Endothelial cell of umbilical vein (primary cell): ENCODE results near the gene ESPNL. TPM values are rescaled to one million over a fixed set of nuclear protein-coding genes. Genes with fewer than 3 reads are reported as not detected.

Experiments used
- BruUV-seq: library from RNA; stranded (reverse); fragments of 400-500 nt; replicated peaks from 2 replicates; lab custom pipeline; 2021; lab: Mats Ljungman, UMichigan
- CTCF ChIA-PET: fragments of 300-600, 350-600 bp; sonication (Branson Sonifier 250); formaldehyde crosslinking; loops from one replicate; lab custom pipeline; 2021; ENCODE audit warnings: antibody characterized with exemption, inconsistent platforms; lab: Charles Lee
- POLR2A ChIA-PET: fragments of 300-600, 350-600 bp; sonication (Branson Sonifier 250); formaldehyde crosslinking; loops from one replicate; lab custom pipeline; 2021; ENCODE audit warnings: antibody characterized with exemption, inconsistent platforms; lab: Charles Lee
- DNase-seq: peaks from one replicate; pipeline ENCODE4 v3.0.0-alpha.2; 2011; ENCODE audit warnings: low read depth, low spot score
- FAIRE-seq: peaks from 2 replicates; lab custom pipeline; 2011; peaks lifted over from hg19 to GRCh38; lab: Jason Lieb, UNC
- H2AFZ ChIP-seq: 2 replicates; pipeline ENCODE4 v1.6.0; 2012; ENCODE audit warnings: low read depth, low read length, control low read depth, inconsistent platforms
- H3K27ac ChIP-seq: 2 replicates; pipeline ENCODE4 v1.5.1; 2011; ENCODE audit warnings: low read depth, mild to moderate bottlenecking, control low read depth, low read length, moderate library complexity; ENCODE audit not compliant: insufficient read depth
- H3K27me3 ChIP-seq, 2 experiments: 2 replicates each; pipeline versions ENCODE4 v1.6.0 to v1.6.1; 2011; ENCODE audit warnings: low read length in 2 of 2, mixed read lengths in 1 of 2; ENCODE audit not compliant: control insufficient read depth in 2 of 2, insufficient read depth in 2 of 2
- H3K36me3 ChIP-seq, 2 experiments: 2 replicates in 1 of 2; 3 replicates in 1 of 2; pipeline ENCODE4 v1.5.1; 2011; ENCODE audit warnings: low read length in 2 of 2, mild to moderate bottlenecking in 1 of 2, moderate library complexity in 1 of 2; ENCODE audit not compliant: control insufficient read depth in 2 of 2, insufficient read depth in 2 of 2; ENCODE audit errors: extremely low read depth in 1 of 2
- H3K4me1 ChIP-seq: 3 replicates; pipeline ENCODE4 v1.5.1; 2011; ENCODE audit warnings: mild to moderate bottlenecking, low read length; ENCODE audit not compliant: control insufficient read depth, insufficient read depth; ENCODE audit errors: extremely low read depth
- H3K4me2 ChIP-seq: 2 replicates; pipeline ENCODE4 v1.6.1; 2011; ENCODE audit warnings: low read length, control low read depth, mixed read lengths; ENCODE audit not compliant: insufficient read depth
- H3K4me3 ChIP-seq, 3 experiments: fragments of 200-600 bp in 1 of 3; sonication (generic), shearing (Covaris generic) in 1 of 3; replicated peaks in 1 of 3; 2 replicates each; pipeline ENCODE4 v1.5.1; 2011 to 2016; ENCODE audit warnings: control low read depth in 3 of 3, low read length in 3 of 3, mild to moderate bottlenecking in 2 of 3, inconsistent platforms in 1 of 3, low read depth in 1 of 3, moderate library complexity in 1 of 3; ENCODE audit not compliant: insufficient read depth in 1 of 3
- H3K79me2 ChIP-seq: 2 replicates; pipeline ENCODE4 v1.6.0; 2012; ENCODE audit warnings: low read length, inconsistent platforms; ENCODE audit not compliant: control insufficient read depth, insufficient read depth
- H3K9ac ChIP-seq: replicated peaks from 2 replicates; pipeline ENCODE3; 2011; ENCODE audit warnings: low read length, control low read depth; ENCODE audit not compliant: insufficient read depth; ENCODE audit errors: extremely low read depth
- H3K9me1 ChIP-seq: replicated peaks from 3 replicates; pipeline ENCODE4 v1.6.0; 2011; ENCODE audit warnings: mild to moderate bottlenecking, low read length; ENCODE audit not compliant: control insufficient read depth, insufficient read depth; ENCODE audit errors: extremely low read depth
- H3K9me3 ChIP-seq: replicated peaks from 2 replicates; pipeline ENCODE4 v1.5.1; 2012; ENCODE audit warnings: low read length, inconsistent platforms; ENCODE audit not compliant: control insufficient read depth, insufficient read depth
- H4K20me1 ChIP-seq: replicated peaks from 2 replicates; pipeline ENCODE3; 2011; ENCODE audit warnings: mild to moderate bottlenecking, low read length; ENCODE audit not compliant: control insufficient read depth, insufficient read depth; ENCODE audit errors: extremely low read depth
- CTCF ChIP-seq, 2 donors: IDR thresholded peaks; 1 replicate in 1 of 2; 2 replicates in 1 of 2; pipeline ENCODE4 v1.5.1; 2011; ENCODE audit warnings: low read length in 2 of 2, mild to moderate bottlenecking in 2 of 2, moderate library complexity in 2 of 2, control low read depth in 1 of 2, inconsistent platforms in 1 of 2, low read depth in 1 of 2; ENCODE audit not compliant: insufficient read depth in 1 of 2; ENCODE audit errors: extremely low read depth in 1 of 2
- EZH2 ChIP-seq: IDR thresholded peaks from 2 replicates; pipeline ENCODE4 v1.6.1; 2012; ENCODE audit warnings: borderline replicate concordance, low read depth, mild to moderate bottlenecking, moderate library complexity, low read length, inconsistent platforms; ENCODE audit not compliant: severe bottlenecking
- FOS ChIP-seq: IDR thresholded peaks from 2 replicates; pipeline ENCODE4 v1.6.1; 2011; ENCODE audit warnings: mild to moderate bottlenecking, low read length, moderate library complexity, borderline replicate concordance; ENCODE audit not compliant: insufficient read depth
- GATA2 ChIP-seq: IDR thresholded peaks from 2 replicates; pipeline ENCODE4 v1.7.0; 2011; ENCODE audit warnings: low read depth, mild to moderate bottlenecking, moderate library complexity, mixed read lengths, low read length; ENCODE audit not compliant: insufficient read length, insufficient read depth
- JUN ChIP-seq: IDR thresholded peaks from 2 replicates; pipeline ENCODE4 v1.6.1; 2011; ENCODE audit warnings: borderline replicate concordance, low read depth; ENCODE audit not compliant: insufficient read length, insufficient read depth
- MYC ChIP-seq: IDR thresholded peaks from one replicate; pipeline ENCODE4 v1.6.1; 2011; ENCODE audit warnings: mild to moderate bottlenecking, low read depth, low read length
- POLR2AphosphoS5 ChIP-seq: IDR thresholded peaks from 2 replicates; pipeline ENCODE4 v1.6.1; 2012; ENCODE audit warnings: low read depth, mild to moderate bottlenecking, control low read depth, low read length, moderate library complexity; ENCODE audit not compliant: insufficient read depth
- dilution Hi-C: fragments of 300-500 bp; cut with MboI; formaldehyde crosslinking; loops from one replicate; pipeline ENCODE4 v1.15.0; 2019; ENCODE audit warnings: low sequenced_read_pairs; ENCODE audit not compliant: extremely low pct_ligation_motif_present
- intact Hi-C: fragments of 100-400 bp; cut with micrococcal nuclease; formaldehyde crosslinking; loops from one replicate; pipeline ENCODE4 v1.10.0; 2022
- polyA plus RNA-seq, 4 experiments: library from polyadenylated mRNA; depleted of rRNA in 3 of 4; stranded (reverse) in 3 of 4; unstranded in 1 of 4; fragments of >200 nt; gene quantifications; 2 replicates each; pipeline versions ENCODE4 v1.2.1 to v1.2.3, GENCODE V29; 2011 to 2012; ENCODE audit warnings: missing spikeins in 1 of 4
- total RNA-seq: library from RNA; stranded (reverse); gene quantifications from 2 replicates; pipeline ENCODE4 v1.2.3, GENCODE V29; 2021

The ESPNL gene
- total and polyA plus RNA-seq, 2 donors (not counting 3 experiments of a cell fraction or from before 2014, with no cell fraction given), result not detected

- no peak overlapping the region for H3K4me3 ChIP-seq
- TF ChIP-seq GATA2 (no peak), FOS (no peak), EZH2 (no peak), POLR2AphosphoS5 (no peak), MYC (no peak), CTCF (IDR thresholded peaks at IDR 0.05; ENCODE audit: extremely low read depth in 1 of 2, insufficient read depth in 1 of 2, low read depth in 1 of 2, low read length in 2 of 2) (no peak), JUN (no peak)
- no peak overlapping the region for H3K4me2 ChIP-seq
- no peaks in the 10 kb centered on the region for H3K27me3 ChIP-seq
- no TSS peak for BruUV-seq
- no peak overlapping the region for H3K9ac ChIP-seq
- POLR2A ChIA-PET, result no interaction called here
- no peak overlapping the region for H2AFZ ChIP-seq
- H3K27ac ChIP-seq, result no peak overlapping the region
- no peaks in the 10 kb centered on the region for H3K4me1 ChIP-seq
- H3K9me3 ChIP-seq, result no peaks in the 10 kb centered on the region
- no peaks in the 10 kb centered on the region for H3K79me2 ChIP-seq
- FAIRE-seq (no peak), DNase-seq (no peak)
- no peaks in the 10 kb centered on the region for H3K9me1 ChIP-seq
- dilution Hi-C loops (no loop called here), intact Hi-C loops (no loop called here)
- peaks cover 16 to 46% of the 10 kb centered on the region in 2 experiments for H3K36me3 ChIP-seq
- H4K20me1 ChIP-seq, result no peaks in the 10 kb centered on the region
- CTCF ChIA-PET, result no interaction called here
These were observed 82.2 kb downstream of the ESPNL start for GRCh38 chr2:238182362-238182761.

Other genes starting within 250 kb of the ESPNL start
- gene RAMP1, start 240.7 kb upstream of the ESPNL start, total RNA-seq, result not detected in 2 replicates
- 0.18 TPM in 1 of 2 replicates, not detected in the other for gene RAMP1, start 240.7 kb upstream of the ESPNL start, polyA plus RNA-seq
- 42.3 and 47.4 TPM in 2 replicates for gene UBE2F, start 133.3 kb upstream of the ESPNL start, total RNA-seq
- gene UBE2F, start 133.3 kb upstream of the ESPNL start, polyA plus RNA-seq, result 31.6 and 45.6 TPM in 2 replicates
- gene SCLY, start 39.3 kb upstream of the ESPNL start, total RNA-seq, result 28.6 and 32.7 TPM in 2 replicates
- 22.6 and 24.5 TPM in 2 replicates for gene SCLY, start 39.3 kb upstream of the ESPNL start, polyA plus RNA-seq
- not detected in 2 replicates for gene KLHL30, start 38.3 kb downstream of the ESPNL start, total RNA-seq
- gene KLHL30, start 38.3 kb downstream of the ESPNL start, polyA plus RNA-seq, result not detected in 2 replicates
- gene ERFE, start 58.6 kb downstream of the ESPNL start, total RNA-seq, result 0.46 and 1.2 TPM in 2 replicates
- gene ERFE, start 58.6 kb downstream of the ESPNL start, polyA plus RNA-seq, result 0.48 and 0.65 TPM in 2 replicates
- gene ILKAP, start 103.4 kb downstream of the ESPNL start, total RNA-seq, result 47.5 and 49.2 TPM in 2 replicates
- gene ILKAP, start 103.4 kb downstream of the ESPNL start, polyA plus RNA-seq, result 37.8 and 49.8 TPM in 2 replicates
- gene HES6, start 139.7 kb downstream of the ESPNL start, total RNA-seq, result 5.1 and 5.4 TPM in 2 replicates
- gene HES6, start 139.7 kb downstream of the ESPNL start, polyA plus RNA-seq, result 2.2 and 4.3 TPM in 2 replicates
- 3.3 and 3.8 TPM in 2 replicates for gene PER2, start 188.3 kb downstream of the ESPNL start, total RNA-seq
- 0.60 and 0.86 TPM in 2 replicates for gene PER2, start 188.3 kb downstream of the ESPNL start, polyA plus RNA-seq
- 15.0 and 15.9 TPM in 2 replicates for gene TRAF3IP1, start 220.2 kb downstream of the ESPNL start, total RNA-seq
- 2.1 and 3.4 TPM in 2 replicates for gene TRAF3IP1, start 220.2 kb downstream of the ESPNL start, polyA plus RNA-seq